ENCODE data around the gene TP73.

The TP73 gene

DNA sequence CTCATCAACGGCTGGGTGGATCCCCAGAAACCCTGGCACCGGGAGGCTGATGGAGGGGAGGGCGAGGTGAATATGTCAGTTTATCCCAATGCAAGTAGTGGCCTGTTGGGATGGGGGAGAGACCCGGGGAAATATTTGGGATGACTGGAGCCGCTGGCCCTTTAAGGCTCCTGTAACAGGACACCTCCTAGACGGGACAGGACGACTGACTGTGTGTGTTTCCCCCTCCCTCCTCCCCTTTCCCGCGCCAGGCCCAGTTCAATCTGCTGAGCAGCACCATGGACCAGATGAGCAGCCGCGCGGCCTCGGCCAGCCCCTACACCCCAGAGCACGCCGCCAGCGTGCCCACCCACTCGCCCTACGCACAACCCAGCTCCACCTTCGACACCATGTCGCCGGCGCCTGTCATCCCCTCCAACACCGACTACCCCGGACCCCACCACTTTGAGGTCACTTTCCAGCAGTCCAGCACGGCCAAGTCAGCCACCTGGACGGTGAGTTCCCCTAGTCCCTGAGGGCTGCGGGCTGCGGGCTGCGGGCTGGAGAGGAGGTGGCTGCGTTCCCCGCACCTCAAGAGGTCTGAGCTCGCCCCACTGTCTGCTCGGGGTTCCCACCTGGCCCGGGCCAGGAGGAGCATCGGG, 55.1 kb downstream of the TP73 start:
- DNase-seq (ENCODE audit: low read depth in 2 of 2): no peak

DNA sequence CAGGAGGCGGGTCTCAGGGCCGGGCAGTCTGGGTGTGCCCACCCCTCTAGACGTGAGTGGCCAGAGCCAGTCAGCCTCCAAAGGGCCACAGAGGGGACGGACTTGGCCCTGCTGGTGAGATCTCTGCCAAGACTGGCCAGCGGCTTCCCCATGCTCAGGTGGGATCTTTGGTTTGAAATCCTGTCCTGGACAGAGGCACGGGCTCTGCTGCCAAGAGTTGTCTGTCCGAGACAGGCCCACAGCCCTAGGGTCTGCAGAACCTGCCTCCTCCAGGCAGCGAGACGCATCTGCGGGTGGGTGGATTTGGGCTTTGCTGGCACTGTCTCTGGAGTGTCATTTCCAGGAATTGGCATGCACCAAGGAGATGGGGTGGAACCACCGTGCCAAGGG, 55.6 kb downstream of the TP73 start:
- no peak for DNase-seq (ENCODE audit: low read depth in 2 of 2)

DNA sequence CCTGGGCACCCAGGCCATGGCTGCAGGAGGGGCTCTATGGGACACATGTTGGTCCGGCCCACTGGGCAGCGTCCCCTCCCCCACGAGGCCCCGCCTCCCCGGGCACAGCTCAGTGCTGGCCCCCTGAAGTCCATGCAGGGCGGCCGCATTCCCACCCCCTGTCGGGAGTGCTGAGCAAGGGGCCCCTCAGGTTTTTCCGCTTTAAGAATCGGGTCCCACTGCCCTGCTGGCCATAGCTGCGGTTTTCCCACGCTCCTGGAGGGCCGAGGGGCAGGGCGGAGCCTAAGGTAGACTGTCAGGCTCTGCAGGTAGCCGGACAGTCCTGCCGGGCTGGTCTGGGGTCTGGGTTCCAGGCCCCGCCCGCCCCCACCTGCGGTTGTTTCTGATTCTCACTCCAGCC, 56.5 kb downstream of the TP73 start:
- DNase-seq (ENCODE audit: low read depth in 2 of 2): no peak

DNA sequence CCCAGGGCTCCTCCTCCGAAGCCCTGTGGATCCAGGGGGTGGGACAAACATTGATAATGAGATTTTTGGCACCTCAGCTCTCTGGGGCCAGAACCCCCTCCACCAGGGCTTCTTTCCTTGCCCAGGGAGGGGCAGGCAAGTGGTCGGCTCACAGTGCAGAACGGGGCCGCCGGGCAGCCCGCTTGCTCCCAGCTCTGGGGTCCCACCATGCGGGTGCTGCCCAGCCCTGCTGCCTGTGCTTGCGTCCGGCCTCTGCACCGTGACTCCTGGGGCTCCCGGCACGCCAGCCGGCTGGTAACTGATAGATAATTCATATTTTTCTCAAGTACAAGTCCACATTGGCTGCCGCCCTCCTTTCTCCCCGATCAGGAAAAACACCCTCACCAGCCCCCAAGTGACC, 57.9 kb downstream of the TP73 start:
- DNase-seq (ENCODE audit: low read depth in 2 of 2): no peak

DNA sequence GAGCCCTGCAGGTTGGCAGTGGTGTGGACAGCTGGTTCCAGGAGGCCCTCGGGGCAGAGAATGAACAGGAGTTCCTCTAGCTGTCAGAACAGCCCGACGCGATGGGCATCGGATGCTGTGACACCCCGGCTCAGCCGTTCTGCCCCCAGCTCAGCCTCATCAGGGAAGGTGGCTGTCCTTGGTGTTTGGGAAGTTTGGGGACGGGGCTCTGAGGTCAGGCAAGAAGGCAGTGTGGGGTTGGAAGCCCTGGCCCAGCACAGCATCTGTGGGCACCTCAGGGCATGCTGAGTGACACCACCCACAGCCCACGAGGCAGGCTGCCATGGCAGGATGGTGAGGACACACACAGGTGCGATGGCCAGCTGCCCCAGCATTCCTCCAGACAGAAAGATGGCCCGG, 59.1 kb downstream of the TP73 start:
- DNase-seq (ENCODE audit: low read depth in 2 of 2): no peak

DNA sequence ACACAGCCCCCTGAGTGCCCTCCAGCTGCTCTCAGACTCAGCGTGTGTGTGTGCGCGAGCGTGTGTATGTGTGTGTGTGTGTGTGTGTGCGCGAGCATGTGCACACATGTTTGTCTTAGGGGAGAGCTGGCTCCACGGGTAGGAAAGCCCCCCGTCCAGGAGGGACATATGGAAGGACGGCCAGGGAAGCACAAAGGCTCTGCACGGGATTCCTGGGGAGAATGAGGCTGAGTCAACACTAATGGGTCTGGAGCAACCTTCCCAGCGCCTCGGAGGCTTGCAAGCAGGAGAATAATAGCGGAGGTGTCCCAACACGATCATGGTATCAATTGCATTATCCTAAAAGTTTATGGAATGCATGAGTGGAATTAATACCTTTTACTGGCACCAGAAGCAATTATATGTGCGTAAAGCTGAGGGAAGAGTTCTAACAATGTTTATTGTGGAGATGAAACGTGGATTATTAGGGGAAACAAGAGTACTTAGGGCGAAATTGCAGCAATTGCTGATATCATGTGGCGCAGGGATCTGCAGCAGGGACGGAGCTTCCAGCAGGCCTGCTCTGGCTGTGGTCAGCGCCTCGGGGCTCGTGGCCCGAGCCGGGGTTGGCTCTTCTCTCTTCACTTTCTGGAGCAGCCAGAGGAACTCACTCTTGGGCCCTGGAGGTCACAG, 59.6 kb downstream of the TP73 start:
- DNase-seq (ENCODE audit: low read depth in 2 of 2): no peak

DNA sequence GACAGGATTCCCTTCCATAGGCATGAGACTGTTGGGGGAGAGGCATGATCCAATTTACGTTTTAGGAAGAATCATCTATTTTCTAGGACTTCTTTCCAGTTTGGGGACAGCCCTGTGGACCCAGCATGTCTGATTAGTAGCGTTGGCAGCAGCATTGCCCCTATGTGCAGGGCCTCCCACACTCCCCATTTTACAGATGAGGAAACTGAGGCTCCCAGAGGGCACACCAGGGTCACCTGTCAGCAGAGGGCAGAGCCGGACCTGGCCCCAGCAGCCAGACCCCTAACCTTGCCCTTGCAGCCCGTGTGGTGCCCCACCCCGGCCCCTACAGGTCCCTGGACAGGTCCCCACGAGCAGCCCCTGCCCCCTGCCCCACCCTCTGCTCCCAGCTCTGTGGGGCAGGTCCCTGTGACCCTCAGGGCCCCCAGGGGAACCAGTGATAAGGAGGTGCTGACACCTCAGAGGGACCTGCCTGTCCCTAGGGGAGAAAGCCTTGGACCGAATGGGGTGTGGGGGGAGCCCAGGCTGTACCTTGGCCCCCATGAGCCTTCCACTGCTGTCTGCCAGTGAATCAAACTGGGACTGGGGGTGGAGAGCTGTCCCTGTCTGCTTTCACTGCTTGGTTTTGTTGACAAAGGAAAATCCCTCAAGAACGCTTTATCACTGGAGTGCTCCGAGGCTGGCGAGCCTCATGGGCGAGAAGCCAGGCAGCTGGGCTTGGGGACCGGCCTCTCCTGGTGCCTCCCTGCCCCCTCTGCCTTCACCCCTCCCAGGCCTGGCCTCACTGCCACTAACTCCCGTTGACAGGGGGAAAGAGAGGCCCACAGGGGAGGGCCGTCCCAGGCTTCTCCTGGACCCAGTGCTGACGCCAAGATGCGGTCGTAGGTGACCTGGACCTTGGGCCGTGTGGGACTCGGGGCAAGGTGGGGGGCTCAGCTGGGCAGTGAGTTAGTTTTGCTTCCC, 60.5 kb downstream of the TP73 start:
- no peak for DNase-seq (ENCODE audit: low read depth in 2 of 2)

DNA sequence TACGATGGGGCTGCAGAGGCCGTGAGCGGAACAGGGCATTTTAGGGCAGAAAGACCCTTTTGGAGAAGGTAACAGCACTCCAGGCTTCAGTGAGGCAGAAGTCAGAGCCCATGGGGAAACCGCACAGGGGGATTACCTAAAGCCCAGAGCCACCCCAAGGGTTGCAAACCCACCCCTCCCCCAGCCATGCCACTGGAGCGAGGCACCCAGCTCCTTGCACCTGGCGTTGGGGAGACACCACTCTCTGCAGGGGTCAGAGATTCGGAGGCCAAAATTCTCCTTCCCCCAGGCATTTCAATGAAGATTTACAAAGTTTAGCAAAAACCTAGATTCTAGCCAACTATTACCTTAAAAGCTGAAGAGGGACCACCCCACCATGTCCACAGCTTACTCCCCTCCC, 61.5 kb downstream of the TP73 start:
- no peak for DNase-seq (ENCODE audit: low read depth in 2 of 2)

DNA sequence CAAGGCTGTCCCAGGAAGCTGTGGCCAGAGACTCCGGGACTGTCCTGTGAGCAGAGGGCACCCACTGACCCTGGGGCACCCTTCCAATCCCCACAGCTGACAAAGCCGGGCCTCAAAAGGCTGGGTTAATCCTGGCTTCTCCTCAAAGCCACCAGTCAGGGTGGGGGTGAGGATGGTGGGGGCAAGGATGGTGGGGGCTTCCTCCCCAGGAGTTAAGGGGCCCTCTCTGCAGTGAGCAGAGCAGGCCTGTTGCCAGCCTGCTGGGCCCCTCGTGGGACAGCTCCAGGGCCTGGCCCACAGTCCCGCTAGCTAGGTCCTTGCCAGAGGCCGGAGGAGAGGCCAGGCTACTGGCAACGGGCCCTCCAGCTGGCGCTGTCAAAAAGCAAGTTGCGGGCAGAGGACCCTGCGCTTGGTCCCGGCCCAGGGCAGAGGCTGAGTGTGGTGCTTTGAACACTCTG, 62.0 kb downstream of the TP73 start:
- DNase-seq (ENCODE audit: low read depth in 2 of 2): no peak

DNA sequence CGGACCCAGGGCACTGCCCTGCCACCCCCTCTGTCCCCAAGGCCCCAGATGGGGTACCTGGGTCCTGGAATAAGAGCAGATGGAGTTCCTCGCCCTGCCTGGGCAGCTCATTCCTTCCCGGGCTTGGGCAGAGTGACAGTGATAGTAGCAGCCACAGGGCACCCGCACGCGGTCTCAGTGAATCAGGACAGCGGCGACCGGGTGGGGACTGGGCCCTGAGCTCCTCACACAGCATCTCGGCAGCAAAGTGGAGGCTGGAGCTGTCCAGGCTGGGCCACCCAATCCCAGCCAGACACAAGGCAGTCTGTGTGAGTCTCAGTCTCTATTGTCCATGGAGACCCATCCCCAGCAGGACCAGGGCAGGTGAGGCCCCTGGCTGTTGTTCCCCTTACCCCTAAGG, 62.5 kb downstream of the TP73 start:
- no peak for DNase-seq (ENCODE audit: low read depth in 2 of 2)

DNA sequence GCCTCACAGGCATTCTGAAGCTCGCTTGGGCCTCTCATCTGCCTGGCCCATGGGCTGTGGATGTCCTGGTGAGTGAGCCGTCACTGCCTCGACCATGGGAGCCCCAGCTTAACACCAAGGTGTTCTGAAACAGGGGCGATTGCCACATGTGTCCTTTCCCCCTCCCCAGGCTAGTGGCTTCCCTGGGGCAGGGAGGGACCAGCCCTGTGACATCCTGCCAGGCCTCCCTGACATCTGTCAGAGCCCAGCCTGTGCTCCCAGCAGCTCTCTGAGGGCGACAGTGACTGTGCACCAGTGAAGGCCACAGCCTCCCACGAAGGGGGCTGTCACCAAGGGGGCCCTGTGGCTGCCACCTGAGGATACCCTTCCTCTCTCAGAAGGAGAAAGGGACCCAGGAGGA, 64.0 kb downstream of the TP73 start:
- no peak for DNase-seq (ENCODE audit: low read depth in 2 of 2)

DNA sequence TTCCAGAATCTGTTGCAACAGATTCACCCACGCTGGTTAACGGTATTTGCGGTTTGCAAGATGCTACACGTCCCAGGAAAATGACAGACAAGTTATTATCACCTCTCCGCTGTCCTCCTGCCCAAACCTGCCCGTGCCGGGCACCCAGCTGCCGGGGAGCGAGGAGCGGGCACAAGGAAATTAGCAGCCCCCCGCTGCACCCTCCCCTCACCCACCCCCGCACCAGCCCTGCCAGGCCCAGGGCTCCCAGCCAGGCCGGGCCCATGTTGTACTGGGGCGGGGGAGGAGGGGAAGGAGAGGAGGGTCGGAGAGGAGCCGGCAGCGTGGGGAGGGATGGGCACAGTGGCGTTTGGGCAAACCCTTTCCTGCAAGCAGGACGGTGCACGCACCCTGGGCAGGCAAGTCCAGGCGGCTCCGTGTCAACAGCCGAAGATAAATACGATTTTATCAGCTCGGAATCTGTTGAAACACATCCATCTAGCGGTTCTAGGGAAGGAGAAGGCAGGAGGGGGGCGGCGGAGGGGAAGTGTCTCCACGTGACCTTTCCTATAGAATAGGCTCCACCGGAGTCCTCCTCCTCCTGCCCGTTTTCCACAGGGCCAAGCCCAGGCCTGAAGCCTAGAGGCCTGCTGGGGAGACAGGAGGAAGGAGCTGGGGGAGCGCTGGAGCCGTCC, 64.9 kb downstream of the TP73 start:
- DNase-seq (ENCODE audit: low read depth in 2 of 2): no peak

DNA sequence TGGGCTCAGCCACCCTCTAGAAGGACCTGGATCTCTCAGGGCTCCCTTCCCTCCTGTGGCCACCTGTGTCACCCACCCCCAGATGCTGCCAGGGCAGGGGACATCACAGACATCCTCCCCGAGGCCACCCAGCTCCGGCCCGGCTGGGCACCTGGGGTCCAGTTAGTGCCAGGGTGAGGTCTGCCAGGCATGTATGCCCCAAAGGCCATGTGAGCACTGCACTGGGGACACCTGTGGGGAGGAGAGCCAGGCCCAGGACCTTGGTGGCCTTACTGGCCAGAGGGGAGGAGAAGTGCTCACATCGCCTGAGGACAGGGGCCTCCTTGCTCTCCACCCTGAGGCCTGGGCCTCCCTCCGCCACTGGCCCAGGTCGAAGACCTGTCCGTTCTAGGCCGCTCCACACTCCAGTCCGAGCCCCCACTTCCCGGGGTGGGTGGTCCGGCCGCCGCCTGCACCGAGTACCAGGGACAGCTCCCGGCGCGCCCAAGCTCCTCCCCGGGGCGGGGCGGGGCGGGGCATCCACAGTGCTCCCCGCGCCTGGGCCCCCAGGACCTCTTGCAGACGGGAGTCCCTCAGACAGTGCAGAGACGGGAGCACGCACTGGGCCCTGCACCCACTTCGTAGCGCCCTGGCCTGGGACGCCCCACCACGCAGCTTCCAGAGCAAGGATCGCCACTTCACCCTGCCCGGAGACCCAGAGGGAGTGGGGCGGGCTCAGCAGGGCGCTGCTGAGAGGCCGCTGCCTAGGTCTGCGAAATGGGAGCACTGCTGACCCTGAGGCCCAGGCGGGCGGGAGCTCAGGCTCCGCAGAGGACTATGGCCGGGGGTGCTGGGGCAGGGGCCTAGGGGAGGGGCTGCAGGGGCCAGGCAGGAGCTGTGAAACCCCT, 65.6 kb downstream of the TP73 start:
- no peak for DNase-seq (ENCODE audit: low read depth in 2 of 2)

DNA sequence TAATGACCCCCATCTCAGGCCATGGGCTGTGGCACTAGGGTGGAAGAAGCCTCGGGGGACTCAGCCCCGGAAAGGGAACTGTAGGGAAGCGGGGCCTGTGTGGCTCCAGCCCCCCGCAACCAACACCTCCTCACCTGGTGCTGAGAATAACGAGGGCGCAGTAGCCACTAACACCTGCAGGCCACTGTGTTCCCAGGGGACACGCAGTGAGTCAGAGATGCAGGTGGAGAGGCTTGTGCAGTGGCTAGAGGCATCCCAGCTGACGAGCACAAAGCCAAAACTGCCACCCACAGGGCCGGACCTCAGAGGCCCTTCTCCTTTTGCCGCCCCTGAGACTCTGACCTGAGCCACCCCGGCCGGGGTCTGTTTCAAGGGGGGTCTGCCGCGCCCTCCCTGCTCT, 66.4 kb downstream of the TP73 start:
- no peak for DNase-seq (ENCODE audit: low read depth in 2 of 2)

DNA sequence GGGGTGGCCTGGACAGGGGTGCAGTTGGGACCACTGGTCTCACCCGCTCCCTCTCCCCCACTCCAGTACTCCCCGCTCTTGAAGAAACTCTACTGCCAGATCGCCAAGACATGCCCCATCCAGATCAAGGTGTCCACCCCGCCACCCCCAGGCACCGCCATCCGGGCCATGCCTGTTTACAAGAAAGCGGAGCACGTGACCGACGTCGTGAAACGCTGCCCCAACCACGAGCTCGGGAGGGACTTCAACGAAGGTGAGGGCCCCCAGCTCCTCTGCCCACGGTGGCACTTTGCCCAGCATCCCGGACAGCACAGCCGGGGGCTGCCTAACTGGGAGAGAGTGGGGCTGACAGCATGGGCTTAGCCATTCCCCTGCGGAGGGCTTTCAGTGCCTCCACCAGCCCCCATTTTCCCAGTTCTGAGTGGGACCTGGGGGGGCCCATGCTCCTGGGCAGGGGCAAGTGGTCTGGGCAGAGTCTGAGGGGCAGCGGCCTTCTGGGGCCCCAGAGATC, 69.7 kb downstream of the TP73 start:
- DNase-seq (ENCODE audit: low read depth in 2 of 2): no peak

DNA sequence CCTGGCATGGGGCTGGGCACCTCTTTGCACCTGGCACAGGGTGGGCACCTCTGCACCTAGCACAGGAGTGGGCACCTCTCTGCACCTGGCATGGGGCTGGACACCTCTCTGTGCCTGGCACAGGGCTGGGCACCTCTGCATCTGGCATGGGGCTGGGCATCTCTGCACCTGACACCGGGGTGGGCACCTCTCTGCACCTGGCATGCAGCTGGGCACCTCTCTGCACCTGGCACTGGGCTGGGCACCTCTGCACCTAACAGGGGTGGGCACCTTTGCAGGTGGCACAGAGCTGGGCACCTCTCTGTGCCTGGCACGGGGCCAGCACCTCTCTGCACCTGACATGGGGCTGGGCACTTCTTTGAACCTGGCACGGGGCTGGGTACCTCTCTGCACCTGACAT, 70.5 kb downstream of the TP73 start:
- no peak for DNase-seq (ENCODE audit: low read depth in 2 of 2)

DNA sequence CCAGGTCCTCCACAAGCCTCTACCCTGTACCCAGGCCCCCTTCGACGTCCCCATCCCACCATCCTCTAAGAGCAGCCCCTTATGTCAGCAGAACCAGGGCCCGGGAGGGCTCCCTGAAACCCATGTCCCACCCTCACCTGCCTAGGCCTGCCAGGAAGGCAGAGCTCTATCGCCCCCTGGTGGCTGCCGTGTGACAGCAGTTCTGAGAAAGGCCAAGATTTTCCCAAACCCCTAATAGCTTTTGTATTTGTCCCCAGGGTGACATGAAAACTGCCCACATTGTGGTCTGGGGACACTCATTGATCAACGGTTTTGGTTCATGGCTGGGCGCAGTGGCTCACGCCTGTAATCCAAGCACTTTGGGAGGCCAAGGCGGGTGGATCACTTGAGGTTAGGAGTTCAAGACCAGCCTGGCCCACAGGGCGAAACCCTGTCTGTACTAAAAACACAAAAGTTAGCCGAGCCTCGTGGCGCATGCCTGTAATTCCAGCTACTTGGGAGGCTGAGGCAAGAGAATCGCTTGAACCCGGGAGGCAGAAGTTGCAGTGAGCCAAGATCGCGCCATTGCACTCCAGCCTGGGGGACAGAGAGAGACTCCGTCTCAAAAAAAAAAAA, 72.2 kb downstream of the TP73 start:
- DNase-seq (ENCODE audit: low read depth in 2 of 2): peak; percentile 53 to 55

DNA sequence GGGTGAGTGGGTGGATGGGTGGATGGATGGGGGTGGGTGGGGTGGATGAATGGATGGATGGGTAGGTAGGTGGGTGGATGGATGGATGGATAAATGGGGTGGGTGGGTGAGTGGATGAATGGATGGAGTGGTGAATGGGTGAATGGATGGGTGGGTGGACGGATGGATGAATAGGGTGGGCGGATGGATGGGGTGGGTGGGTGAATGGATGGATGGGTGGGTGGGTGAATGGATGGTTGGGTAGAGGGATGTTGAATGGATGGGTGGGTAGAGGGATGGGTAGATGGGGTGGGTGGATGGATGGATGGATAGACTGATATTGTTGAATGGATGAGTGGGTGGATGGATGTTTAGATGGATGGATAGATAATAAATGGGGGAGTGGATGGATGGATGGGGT, 73.0 kb downstream of the TP73 start:
- DNase-seq (ENCODE audit: low read depth in 2 of 2): no peak

DNA sequence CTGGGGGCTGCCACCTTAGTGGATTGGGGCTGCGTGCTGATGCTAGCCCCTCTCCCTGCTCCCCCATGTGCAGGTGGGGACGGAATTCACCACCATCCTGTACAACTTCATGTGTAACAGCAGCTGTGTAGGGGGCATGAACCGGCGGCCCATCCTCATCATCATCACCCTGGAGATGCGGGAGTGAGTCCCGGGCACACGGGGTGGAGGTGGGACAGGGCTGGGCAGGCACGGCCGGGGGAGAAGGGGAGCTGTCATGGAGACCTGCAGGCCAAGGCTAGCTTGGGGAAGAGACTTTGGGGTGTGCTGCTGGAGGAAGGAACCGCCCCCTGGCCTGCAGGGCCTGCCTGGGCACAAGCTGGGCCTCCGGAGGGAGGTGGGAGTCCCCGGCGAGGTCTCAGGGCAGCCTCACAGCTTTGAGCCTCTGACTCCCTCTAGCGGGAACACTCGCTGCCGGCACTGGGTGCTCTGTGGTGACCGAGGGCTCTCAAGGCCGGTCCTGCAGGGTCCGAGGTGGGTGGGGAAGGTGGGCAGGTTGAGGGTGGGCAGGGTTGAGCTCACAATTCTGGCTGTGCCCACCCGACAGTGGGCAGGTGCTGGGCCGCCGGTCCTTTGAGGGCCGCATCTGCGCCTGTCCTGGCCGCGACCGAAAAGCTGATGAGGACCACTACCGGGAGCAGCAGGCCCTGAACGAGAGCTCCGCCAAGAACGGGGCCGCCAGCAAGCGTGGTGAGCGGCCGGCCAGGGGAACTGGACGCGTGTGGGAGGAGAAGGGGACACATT, 74.9 kb downstream of the TP73 start:
- DNase-seq (ENCODE audit: low read depth in 2 of 2): no peak
